Measurements from ENCODE around the gene TBC1D2.

DNA sequence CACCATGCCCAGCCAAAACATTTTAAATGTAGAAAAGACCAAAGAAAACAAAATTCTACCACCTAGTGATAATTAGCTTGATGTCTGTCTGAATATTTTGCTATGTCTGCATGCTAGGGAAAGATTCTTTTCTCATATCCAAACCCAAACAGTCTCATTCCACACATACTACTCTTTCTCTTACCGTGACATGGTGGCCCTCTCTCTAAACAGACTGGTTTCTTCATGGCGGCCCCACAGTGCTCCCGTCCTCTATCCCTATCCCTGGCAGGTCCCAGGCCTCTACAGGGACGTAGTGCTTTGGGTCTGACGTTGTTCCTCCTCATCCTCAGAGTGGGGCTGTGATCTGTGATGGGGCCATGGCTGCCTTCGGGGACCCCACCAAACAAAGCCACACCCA is 71.1 kb downstream of the TBC1D2 start:
- TF ChIP-seq, protein P1, sequence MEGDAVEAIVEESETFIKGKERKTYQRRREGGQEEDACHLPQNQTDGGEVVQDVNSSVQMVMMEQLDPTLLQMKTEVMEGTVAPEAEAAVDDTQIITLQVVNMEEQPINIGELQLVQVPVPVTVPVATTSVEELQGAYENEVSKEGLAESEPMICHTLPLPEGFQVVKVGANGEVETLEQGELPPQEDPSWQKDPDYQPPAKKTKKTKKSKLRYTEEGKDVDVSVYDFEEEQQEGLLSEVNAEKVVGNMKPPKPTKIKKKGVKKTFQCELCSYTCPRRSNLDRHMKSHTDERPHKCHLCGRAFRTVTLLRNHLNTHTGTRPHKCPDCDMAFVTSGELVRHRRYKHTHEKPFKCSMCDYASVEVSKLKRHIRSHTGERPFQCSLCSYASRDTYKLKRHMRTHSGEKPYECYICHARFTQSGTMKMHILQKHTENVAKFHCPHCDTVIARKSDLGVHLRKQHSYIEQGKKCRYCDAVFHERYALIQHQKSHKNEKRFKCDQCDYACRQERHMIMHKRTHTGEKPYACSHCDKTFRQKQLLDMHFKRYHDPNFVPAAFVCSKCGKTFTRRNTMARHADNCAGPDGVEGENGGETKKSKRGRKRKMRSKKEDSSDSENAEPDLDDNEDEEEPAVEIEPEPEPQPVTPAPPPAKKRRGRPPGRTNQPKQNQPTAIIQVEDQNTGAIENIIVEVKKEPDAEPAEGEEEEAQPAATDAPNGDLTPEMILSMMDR (IDR thresholded peaks at IDR 0.05): no peak
- no peak for TF ChIP-seq POLR2AphosphoS5 (IDR thresholded peaks at IDR 0.05)

All from upper lobe of left lung (tissue), 4 donors.